Stimulated activated CD8-positive, alpha-beta memory T cell treated with anti-CD3 and anti-CD28 coated beads, Interleukin-12 subunit alpha, Interleukin-12 subunit beta, amount 100 ng/mL, for 24 hours (primary cell): ENCODE data around the gene CPED1.
"Not testable (repeated sequence)": the region's sequence is repeated elsewhere in the genome, so short reads cannot be mapped to it uniquely, and the experiment has no call there.

Source experiments
- DNase-seq: peaks from one replicate; pipeline ENCODE4 v3.0.0-alpha.2; 2020; ENCODE audit errors: extremely low read depth

The CPED1 gene

DNA sequence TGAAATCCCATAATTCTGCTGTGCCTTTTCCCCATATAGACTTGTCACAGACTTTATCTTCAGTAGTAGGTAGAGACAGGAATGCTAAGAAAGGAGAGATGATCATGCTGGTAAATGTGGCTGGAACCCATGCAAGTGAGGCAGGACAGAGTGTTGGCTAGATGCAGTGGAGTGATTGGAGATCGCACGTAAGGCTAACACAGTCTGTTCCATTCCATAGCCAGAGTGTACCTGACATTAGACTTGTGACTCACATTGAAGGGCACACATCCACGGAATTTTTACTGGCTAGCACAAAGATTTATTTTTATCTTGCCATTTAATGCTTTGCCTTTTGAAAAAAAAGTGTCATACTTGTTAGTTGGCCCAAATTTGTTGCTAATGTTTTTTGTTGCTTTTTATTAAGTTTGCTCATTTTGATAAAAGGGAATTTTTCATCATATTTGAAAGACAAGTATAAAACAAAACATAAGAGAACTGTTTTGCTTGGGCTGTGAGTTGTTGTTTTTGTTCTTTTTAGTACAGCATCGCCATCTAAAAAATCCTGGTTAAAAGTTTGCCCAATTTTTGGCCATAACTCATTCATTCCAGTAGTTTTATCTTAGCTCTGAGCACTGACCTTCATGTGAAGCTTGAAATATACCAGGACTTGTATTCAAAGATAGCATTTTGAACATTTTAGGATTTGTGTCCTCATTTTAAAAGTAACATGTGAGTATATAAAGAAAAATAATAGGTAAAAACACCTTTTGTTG, 81.0 kb downstream of the CPED1 start:
- DNase-seq = no peak

DNA sequence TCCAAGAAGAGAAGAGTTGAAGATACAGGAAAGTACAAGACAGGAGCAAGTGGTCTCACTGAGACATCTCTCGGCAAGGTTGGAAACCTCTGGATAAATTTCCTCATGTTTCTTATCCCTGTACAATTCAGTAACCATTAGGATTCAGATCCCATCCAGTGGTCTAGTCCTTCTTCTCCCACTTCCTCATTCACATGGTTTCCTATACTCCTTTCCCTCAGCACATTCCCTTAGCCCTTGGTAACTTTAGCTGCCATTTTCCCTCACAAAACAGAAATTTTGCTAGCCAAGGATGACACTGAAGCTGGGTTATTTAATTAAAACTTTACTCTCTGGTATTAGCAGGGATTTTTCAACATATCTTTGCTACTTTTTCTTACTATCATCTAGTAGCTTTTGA, 82.6 kb downstream of the CPED1 start:
- no peak for DNase-seq

DNA sequence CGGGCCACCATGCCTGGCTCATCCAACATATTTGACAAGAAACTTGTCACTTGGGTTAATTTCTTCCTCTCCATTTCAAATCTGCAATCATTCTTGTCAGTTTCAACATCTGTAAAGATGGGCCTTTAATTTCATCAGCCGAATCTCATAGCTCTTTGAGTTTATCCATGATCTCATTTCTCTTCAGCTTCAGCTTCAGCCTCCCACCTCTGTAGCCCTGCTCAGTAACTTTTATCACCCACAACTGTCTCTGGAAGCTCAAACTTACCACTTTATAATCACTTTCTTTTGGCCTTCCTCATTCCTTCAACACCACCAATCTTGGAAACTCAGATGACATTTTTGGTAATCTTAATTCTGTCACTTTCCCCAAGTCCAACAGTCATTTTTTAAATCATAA, 83.2 kb downstream of the CPED1 start:
- DNase-seq = no peak

DNA sequence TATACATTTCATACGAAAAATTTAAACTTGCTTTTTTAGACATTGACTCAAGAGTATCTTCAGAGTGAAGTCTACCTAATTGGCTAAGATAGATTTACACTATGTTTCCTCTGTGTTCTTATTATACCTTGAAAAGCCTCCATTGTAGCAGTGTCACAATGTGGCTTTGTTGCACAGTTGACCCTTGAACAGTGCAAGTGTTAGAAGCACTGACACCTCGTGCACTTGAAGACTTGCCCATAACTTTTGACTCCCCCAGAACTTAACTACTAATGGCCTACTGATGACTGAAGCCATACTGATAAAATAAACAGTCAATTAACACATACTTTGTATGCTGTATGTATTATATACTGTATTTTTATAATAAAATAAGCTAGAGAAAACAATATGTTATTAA, 84.3 kb downstream of the CPED1 start:
- DNase-seq = no peak

DNA sequence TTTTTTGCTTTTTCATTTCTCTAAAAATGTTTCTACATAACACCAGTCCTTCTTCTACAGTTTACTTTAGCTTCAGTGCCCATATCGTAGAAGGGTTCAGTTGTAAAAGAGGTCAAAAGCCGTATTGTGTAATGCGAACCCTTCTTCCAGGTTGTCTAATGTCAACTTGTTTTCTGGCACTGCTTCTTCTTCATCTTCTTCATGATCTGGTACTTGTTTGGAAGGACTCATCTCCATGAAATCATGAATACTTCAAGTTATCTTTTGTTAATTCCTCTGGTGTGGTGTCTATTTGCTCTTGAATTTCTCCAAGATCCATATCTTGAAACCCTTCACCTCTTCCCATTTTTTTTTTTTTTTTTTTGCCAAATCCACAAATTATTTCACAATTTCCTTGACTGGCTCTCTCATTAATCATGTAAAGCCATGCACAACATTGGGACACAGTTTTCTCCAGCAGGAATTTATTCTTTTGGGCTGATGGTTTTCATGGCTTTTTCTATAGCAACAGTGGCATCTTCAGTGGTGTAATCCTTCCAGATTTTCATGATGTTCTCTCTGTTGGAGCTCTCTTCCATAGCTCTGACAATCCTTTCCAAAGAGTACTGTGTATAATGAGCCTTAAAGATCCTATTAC, 85.1 kb downstream of the CPED1 start:
- DNase-seq = no peak

DNA sequence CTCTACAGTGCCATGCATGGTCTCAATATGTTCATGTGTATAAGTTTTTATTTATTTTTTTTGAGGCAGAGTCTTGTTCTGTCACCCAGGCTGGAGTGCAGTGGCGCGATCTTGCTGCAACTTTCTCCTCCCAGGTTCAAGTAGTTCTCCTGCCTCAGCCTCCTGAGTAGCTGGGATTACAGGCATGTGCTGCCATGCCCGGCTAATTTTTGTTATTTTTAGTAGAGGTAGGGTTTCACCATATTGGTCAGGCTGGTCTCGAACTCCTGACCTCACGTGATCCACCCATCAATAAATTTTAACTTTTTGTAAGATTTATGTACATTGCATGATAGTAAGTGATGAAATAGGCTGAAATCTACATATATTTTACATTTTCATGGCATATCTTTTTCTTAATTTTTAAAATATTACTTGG, 86.9 kb downstream of the CPED1 start:
- DNase-seq = not testable (repeated sequence)

DNA sequence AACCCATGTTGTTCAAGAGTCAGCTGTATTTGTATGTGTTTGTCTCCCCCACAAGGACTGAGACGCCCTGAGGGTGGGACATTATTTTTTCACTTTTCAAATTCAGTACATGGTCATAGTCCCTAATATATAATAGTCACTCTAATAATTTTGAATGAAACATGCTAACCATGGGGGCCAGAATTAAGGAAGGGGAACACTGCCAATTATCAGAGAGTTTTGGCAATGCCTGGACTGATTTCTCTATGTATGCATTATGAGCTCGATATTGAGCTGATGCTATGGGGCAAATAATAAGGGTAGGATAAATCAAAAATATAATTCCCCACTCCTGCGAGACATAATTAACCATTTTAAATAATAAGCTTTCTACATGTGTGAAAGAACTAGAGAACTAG, 87.4 kb downstream of the CPED1 start:
- no peak for DNase-seq

DNA sequence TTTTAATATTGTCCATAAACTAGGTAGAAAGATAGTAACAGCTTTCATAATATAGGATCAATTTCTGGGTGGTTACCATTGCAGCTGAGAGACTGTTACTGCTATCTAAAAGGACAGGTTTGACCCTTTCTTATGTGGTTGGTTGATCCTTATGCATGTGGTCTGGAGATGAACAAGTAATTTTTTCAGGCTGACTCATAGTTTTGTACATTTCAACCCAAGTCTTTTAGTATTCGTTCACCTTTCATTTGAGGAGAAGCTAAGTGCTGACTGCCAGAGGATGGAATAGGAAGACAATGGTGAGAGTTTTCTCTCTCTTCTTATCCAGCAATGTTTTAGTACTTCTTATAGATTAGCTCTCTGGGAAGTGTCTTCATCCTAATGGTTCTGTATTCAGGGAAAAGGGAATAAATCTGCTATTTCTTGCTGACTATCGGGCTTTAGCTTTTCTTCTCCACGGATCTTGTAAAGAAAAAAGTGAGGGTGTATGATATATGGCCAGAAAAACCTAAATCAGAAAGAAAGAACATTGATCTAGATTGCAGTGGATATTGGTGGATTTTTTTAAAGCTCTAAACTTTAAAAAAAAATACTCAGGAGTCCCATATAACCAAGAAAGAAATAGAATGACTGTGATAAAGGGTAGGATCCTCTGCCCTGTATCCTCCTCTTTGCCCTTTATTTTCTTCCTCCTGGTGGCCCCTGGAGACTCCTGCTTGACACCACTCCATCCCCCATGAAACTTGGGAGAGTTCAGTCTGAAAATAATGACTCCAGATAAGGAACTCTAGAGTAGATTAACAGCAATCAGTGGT, 88.0 kb downstream of the CPED1 start:
- DNase-seq = no peak

DNA sequence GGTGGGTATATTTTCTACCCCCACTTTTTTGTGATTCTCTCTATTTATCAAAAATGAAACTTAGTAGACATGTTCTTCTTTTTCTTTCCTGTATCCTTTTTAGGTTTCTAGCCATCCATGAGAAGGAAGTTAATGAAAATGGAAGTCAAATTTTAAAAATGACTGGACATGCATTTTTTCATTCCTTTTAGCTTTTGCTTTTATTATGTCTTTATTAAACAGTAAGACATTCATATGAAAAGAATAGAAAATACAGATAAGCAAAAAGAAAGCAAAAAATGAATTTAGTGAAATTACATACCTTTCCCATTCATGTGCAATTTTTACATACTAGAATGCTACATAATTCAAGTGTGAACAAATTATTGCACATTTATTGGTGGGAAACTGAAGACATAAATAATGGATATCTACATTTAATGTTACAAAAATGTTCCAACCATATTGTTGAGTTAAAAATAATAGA, 88.7 kb downstream of the CPED1 start:
- DNase-seq = no peak

DNA sequence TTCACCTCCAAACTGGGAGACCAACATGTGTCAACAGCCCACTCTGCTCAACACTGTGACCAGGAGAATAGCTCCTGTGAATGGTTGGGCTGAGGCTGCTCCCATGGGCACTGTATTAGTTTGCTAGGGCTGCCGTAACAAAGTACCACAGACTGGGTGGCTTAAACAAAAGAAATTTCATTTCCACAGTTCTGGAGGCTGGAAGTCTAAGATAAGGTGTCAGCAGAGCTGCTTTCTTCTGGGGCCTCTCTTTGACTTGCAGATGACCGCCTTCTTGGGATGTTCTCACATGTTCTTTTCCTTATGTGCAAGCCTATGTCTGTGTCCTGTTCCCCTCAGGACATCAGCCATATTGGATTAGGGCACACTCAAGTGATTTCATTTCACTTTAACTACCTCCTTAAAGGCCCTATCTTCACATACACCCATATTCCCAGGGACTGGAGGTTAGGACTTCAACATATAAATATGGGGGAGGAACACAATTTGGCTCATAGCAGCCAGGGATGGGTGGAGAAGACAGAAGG, 90.3 kb downstream of the CPED1 start:
- no peak for DNase-seq

DNA sequence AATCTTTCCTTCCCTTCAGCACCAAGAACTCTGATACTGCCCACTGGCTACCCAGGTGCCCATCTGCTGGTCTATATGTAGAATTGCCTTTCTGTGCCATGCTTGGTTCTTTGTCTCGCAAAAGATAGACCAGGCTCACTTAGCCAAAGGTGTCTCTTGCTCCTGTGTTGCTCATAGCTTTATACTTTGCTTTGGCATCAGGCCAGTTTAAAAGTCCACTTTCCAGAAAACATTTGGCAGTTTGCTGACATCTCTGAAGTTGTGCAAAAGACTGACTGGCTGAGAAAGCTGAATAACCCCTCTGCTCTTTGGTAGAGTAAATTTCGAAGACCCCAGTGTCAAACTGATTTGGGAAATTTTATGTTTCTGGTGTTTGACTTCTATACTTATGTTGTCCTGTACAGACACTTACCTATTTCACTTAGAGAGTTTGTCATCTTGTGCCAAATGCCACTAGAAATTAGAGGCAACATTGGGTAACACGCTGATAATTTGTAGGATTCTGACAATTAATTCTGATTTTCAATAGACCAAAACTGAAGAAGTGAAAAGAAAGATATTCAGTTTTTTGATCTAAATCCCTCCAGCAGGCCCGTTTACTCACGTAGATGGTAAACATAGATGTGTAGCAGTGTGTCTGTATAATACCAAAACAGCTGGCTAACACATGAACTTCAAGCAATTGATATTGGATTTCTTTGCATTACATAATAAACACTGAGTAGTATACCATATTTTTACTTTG, 91.1 kb downstream of the CPED1 start:
- no peak for DNase-seq

DNA sequence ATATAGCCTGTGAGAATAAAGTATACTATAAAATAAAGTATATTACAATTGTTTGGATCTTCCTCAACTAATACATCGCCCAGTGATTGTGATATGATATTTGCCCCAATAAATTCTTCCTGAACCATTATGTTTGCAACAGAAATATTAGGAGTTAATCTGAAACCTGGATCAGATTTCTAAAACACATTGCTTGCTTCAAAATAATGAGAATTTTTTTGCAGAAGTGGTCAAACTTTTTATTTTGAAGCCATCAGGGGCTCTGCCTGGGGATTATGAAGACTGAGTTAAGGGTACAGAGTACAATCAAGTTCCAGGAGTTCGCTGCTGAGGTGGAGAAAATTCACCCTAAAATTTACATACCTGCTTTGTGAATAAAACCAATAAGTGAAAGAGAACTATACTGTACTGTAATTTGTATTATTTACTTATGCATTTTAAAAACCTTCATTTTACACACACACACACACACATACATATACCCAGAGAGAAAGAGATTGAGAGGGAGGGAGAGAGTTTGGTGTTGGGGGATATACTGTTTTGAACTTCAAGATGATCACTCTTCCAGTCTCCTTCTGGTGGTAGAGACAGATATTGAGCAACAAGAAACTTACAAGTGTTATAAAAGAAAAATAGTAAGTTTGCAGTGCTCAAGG, 91.9 kb downstream of the CPED1 start:
- no peak for DNase-seq

DNA sequence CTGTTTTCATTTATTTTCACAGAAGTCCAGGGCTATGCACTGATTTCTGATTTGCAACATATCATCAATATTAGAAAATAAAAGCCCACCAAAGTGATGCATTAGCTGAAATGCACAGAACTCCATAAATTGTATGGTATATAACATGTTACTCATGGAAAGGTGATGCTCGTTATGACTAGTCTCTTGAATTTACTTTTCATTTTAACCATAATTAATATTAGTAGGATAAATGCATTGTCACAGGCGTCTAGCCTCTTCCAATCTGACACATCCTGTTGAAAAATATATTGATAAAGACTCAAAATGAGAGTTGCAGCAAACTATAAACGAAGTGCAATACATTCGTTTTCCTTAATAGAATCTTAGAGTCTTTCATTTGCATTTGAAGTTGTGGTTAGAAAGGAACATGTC, 92.4 kb downstream of the CPED1 start:
- DNase-seq = no peak

DNA sequence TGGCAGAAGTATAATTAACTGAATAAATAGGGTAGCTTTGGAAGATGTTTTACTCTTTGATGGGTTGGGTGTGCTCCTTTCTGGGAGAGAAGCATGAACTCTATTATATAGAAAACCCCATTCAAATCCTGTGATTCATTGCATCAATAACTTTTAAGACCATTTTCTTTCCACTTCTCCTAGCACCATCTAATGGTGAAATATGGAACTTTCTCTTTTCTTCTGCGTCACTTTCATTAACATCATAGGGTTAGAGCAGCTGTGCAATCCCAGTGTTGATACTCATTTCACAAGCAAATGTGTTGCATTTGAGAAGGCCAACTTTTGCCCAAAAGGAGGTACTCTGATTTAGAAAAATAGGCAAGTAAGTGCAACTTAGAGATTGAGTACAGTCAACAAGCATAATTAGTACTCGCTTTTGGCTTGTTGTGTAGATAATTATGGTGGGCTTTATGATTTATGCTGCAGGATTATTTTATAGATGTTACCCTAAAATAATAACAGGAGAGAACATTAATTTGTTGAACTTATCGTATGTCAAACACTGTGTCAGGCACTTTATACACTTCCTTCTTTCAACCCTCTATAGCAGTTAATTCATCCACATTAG, 92.9 kb downstream of the CPED1 start:
- no peak for DNase-seq

DNA sequence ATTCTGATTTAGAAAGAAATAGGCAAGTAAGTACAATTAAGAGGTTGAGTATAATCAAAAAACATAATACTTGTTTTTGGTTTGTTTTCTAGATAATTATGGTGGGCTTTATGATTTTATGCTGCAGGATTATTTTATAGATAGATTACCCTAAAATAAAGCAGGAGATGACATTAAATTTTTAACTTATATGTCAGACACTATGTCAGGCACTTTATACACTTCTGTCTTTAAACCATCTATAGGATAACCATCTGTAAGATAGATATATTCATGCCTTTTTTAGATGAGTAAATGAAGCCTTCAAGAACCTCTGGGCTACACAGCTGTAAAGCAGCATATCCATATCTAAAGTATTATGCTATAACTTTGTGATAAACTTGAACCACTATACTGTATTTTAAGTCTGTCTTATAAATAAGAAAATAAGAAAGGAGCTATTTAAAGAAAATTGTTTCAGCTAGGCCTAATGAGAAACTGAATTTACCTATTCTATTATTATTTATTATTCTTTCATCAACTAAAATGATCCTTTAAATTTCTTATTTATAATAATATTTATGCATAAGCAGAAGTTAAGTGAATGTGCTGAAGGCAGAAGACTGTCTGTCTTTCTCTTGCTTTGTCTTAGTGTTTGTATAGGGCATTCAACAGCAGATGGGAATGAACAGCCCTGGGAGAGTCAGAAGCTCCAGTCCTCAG, 94.0 kb downstream of the CPED1 start:
- no peak for DNase-seq

DNA sequence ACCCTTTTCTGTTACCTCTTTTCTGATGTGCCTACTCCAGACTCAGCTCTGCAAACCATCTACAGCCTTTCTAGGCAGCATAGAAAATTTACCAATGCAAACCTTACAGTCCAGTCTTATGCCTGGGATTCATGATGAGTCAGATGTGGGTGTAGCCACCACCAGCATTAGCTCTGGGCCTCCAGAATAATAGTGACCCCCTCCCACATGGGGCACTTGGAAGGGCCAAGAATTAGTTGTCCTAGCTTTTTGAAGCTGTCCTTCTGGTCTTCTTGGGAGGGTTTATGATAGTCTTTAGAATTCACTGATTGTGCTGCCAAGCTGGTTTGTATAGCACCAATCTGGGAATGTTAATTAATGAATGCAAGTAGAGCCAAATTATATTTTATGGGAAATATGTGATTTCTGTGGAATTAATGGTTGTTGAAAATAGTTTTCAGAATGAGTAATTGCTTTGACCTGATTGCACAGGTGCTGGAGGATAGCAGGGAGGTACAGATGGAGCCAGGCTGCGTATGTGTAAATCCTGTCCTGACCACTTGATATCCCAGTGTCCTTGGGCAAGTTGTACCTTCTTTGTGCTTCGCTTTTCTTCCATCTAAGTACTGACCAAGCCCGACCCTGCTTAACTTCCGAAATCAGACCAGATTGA, 94.8 kb downstream of the CPED1 start:
- DNase-seq = no peak

DNA sequence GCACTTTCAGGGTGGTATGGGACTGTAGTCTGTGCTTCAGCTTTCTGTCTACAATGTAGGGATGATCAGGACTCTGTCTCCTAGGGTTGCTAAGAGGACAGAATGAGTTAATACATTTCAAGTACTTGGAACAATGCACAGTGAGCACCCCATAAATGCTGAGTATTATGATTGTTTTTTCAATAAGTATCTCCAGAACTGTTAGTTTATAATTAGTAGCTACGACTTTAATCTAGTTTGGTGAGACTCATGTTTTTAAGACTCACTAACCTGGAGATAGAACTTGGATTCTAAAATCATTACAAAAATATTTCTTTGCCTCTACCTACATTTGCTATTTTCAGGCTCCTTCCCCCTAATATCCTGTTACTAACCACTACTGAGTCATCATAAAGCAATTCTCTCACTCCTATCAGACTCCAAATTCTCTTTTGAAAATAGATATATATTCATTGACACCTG, 95.3 kb downstream of the CPED1 start:
- no peak for DNase-seq

DNA sequence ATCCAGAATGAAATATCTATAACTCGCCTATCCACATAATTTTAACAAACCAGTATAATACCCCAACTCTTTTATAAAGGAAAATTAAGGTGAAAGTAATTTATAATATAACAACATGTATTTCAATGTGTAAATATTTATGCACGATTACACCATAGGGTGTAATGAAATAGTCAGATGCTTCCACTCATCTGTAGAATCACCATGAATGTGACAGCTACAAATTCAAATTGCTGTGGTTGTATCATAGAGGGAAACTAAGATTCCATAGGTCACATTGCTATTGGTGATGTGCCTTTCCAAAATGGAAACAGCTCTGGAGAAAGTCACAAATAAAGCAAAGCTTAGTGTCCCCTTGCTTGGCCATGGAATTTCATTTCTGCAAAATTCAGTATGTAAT, 95.7 kb downstream of the CPED1 start:
- DNase-seq = no peak

DNA sequence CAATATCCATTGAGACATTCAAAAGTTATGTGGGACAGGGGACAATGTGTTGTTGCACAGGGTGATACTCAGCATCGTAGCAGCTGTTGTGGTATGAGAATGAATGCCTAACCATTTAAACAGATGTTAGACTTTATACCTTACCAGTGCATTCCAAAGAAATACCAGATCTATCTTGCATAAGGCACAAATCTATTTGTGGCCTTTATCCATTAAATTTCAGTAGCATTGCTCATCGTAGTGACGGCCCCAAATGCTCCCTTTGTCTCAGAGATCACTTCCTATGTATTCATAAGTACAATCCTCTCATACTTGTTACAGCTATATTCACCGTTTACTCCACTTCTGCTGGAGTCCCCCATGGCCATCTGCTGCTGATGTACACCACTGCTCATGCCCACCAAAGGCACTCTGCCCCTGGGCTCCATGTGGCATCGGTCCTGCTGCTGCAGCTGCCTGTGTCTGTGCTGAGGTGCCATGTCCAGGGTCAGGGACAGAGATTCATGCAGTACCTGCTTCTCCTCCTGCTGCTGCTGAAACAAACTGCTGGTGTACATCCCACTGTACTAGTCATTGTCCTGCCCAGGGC, 96.3 kb downstream of the CPED1 start:
- no peak for DNase-seq
